DOHH2 (cell line): Measurements from ENCODE around the gene CSF1.

ENCODE experiments used
- EZH2phosphoT487 ChIP-seq: fragments of 200-600 bp; sonication (generic); IDR thresholded peaks from 2 replicates; pipeline ENCODE4 v1.6.1; 2017; ENCODE audit warnings: borderline replicate concordance, mild to moderate bottlenecking, antibody characterized with exemption, low read length, moderate library complexity, mixed read lengths
- TF ChIP-seq, protein P1 (sequence below): fragments of 200-600 bp; sonication (generic); IDR thresholded peaks from one replicate; pipeline ENCODE4 v1.5.1; 2014; ENCODE audit warnings: antibody characterized with exemption, mild to moderate bottlenecking, low read depth, low read length; ENCODE audit not compliant: poor library complexity, severe bottlenecking

DNA sequence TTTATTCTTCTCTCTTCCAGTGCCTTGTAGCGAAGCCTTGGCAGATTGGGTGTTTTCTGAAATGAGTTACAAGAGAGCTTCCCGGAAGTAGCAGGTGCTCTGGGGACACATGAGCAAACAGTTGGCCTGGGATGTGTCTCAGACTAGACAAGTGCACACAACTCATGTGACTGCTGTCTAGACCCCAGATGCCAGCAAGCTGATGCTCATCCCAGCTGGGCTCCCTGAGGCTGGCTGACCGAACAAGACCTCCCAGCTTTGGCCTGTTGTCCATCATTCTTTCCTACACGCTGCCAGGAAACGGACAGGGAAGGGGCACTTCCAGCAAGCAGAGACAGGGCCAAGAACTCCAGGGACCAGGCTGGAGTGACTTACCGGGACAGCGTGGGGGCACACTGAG, 18.7 kb upstream of the CSF1 start:
- TF ChIP-seq, protein P1, sequence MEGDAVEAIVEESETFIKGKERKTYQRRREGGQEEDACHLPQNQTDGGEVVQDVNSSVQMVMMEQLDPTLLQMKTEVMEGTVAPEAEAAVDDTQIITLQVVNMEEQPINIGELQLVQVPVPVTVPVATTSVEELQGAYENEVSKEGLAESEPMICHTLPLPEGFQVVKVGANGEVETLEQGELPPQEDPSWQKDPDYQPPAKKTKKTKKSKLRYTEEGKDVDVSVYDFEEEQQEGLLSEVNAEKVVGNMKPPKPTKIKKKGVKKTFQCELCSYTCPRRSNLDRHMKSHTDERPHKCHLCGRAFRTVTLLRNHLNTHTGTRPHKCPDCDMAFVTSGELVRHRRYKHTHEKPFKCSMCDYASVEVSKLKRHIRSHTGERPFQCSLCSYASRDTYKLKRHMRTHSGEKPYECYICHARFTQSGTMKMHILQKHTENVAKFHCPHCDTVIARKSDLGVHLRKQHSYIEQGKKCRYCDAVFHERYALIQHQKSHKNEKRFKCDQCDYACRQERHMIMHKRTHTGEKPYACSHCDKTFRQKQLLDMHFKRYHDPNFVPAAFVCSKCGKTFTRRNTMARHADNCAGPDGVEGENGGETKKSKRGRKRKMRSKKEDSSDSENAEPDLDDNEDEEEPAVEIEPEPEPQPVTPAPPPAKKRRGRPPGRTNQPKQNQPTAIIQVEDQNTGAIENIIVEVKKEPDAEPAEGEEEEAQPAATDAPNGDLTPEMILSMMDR = no peak
- no peak for TF ChIP-seq EZH2phosphoT487
